ENCODE data around the gene DLX5. TPM values are rescaled to one million over a fixed set of nuclear protein-coding genes. Genes with fewer than 3 reads are reported as not detected.

DLX5 gene
- total RNA-seq, 4 donors from 2014 or later, result not detected

DNA sequence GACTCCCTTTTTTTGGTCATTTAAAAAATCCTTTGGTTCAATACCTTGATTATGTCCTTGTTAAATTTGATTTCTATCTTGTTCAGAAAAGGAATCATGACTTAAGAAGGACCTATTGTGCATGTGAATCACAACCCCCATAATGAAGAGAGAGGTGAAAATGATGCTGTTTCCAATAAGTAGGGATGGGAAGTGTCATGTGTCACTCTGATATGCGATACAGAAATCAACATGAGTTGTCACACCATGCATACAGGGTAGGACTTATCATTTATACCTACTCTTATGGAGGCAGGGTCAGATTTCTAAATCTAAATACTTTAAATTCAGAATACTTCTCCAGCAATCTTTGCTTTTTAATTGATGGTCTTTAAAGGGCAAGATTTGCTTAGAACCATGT, 38.6 kb downstream of the DLX5 start:
- H3K4me3 ChIP-seq, result no peak overlapping the region
- H3K9me3 ChIP-seq, result no peaks in the 10 kb centered on the region
- H3K4me1 ChIP-seq, result no peaks in the 10 kb centered on the region
- no peaks in the 10 kb centered on the region for H3K27me3 ChIP-seq
- no peak overlapping the region for H3K27ac ChIP-seq
- no peaks in the 10 kb centered on the region for H3K36me3 ChIP-seq
- no peak for DNase-seq
- TF ChIP-seq POLR2A (IDR thresholded peaks at IDR 0.05), result no peak
- TF ChIP-seq, protein P1, sequence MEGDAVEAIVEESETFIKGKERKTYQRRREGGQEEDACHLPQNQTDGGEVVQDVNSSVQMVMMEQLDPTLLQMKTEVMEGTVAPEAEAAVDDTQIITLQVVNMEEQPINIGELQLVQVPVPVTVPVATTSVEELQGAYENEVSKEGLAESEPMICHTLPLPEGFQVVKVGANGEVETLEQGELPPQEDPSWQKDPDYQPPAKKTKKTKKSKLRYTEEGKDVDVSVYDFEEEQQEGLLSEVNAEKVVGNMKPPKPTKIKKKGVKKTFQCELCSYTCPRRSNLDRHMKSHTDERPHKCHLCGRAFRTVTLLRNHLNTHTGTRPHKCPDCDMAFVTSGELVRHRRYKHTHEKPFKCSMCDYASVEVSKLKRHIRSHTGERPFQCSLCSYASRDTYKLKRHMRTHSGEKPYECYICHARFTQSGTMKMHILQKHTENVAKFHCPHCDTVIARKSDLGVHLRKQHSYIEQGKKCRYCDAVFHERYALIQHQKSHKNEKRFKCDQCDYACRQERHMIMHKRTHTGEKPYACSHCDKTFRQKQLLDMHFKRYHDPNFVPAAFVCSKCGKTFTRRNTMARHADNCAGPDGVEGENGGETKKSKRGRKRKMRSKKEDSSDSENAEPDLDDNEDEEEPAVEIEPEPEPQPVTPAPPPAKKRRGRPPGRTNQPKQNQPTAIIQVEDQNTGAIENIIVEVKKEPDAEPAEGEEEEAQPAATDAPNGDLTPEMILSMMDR (IDR thresholded peaks at IDR 0.05), result no peak

DNA sequence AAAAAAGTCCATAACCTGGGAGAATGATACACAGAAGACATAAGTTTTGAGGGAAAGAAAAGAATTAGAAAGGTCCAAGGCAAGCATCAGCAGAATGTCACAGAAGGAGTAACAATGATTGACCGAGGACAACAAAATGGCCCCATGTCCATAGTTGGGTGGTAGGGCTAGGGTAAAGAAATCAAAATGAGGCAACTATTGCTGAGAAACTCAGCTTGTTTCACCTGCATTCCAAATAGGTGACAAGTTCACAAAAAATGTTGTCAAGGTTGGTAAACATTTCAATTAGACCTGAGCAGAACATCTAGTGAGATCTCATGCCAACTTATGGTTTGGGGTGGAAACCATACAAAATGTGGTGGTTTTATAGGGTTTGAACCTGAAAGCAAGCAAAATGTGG, 42.0 kb downstream of the DLX5 start:
- no peaks in the 10 kb centered on the region for H3K27me3 ChIP-seq
- H3K36me3 ChIP-seq, result no peaks in the 10 kb centered on the region
- no peaks in the 10 kb centered on the region for H3K9me3 ChIP-seq
- TF ChIP-seq, protein P1 (IDR thresholded peaks at IDR 0.05), result no peak
- no peak for TF ChIP-seq POLR2A (IDR thresholded peaks at IDR 0.05)
- DNase-seq, result no peak
- H3K27ac ChIP-seq, result no peak overlapping the region
- H3K4me1 ChIP-seq, result no peaks in the 10 kb centered on the region
- H3K4me3 ChIP-seq, result no peak overlapping the region

DNA sequence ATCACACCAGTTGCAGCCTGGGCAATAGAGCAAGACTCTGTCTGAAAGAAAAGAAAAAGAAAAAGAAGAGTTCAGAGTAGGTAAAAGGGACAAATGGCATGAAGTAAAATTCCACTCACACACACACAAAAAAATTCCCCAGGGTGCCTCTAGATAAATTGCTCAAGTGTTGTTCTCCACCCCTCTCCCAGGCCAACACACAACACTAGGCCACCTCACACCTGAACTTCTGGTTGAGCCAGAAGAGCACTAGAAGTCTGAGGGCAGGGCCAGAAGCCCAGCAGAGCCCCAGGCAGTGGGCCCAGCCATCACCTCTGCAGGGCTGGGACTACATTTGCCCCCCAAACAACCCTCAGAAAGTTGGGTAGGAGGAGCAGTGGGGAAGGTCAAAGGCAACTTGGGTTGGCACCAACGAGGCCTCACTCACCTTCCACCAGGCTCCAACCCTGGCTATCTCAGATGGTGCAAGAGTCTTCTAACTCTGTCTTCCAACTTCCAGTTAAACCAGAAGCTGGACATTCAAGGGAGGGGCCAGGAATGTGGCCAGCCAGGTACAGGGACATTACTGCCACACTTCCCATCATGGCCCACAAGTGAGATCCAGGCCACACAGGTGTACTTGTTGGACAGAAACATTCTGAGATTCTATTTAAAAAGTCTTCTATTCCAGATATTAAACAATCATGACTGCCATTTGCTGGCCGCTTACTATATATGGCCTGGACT, 44.9 kb downstream of the DLX5 start:
- H3K4me3 ChIP-seq, result no peak overlapping the region
- no peaks in the 10 kb centered on the region for H3K4me1 ChIP-seq
- H3K9me3 ChIP-seq, result no peaks in the 10 kb centered on the region
- no peaks in the 10 kb centered on the region for H3K36me3 ChIP-seq
- TF ChIP-seq, protein P1 (IDR thresholded peaks at IDR 0.05), result no peak
- TF ChIP-seq POLR2A (IDR thresholded peaks at IDR 0.05), result no peak
- DNase-seq, result no peak
- H3K27ac ChIP-seq, result no peak overlapping the region
- no peaks in the 10 kb centered on the region for H3K27me3 ChIP-seq

DNA sequence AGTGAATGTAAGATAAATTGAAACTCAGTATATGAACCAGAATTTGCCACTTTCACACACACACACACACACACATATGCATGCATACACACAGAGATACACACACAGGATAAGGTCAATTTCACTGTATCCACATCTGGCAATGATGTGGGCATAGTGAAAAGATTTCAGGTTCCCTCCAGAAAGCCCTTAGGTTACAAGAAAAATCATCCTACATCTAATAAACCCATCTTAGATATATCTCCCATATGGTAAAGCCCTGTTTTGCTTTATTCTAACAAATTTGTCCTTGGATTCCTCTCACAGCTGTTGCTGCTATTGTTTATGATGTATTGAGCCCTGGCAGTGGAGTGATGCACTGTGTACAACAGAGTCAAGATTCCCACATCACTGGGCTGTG, 47.2 kb downstream of the DLX5 start:
- no peaks in the 10 kb centered on the region for H3K4me1 ChIP-seq
- no peak overlapping the region for H3K4me3 ChIP-seq
- no peak for DNase-seq
- no peaks in the 10 kb centered on the region for H3K27me3 ChIP-seq
- TF ChIP-seq POLR2A (IDR thresholded peaks at IDR 0.05), result no peak
- TF ChIP-seq, protein P1 (IDR thresholded peaks at IDR 0.05), result no peak
- H3K27ac ChIP-seq, result no peak overlapping the region
- H3K9me3 ChIP-seq, result no peaks in the 10 kb centered on the region
- no peaks in the 10 kb centered on the region for H3K36me3 ChIP-seq

DNA sequence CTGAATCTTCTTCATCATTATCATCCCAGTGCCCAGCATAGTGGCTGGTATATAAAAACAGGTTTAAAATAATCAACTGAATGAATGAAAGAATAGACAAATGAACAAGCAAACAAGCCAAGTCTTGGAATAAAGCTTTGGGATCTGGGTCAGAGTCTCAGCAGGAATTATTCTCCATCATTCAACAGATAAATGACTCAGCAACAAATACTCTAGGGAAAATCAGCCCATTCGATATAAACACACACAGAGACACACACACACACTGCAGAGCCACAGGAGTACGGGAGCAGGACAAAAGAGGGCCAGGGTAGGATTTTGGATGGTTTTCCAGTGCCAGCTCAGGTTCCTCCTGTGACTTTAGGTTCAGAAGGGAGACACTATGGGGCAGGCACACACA, 48.5 kb downstream of the DLX5 start:
- no peaks in the 10 kb centered on the region for H3K27me3 ChIP-seq
- no peak for TF ChIP-seq POLR2A (IDR thresholded peaks at IDR 0.05)
- TF ChIP-seq, protein P1 (IDR thresholded peaks at IDR 0.05), result no peak
- no peak overlapping the region for H3K27ac ChIP-seq
- H3K4me3 ChIP-seq, result no peak overlapping the region
- H3K4me1 ChIP-seq, result no peaks in the 10 kb centered on the region
- H3K9me3 ChIP-seq, result no peaks in the 10 kb centered on the region
- H3K36me3 ChIP-seq, result no peaks in the 10 kb centered on the region
- DNase-seq, result no peak

Data from Peyer's patch (tissue), 4 donors.